Measurements from ENCODE around the gene CD8B.

DNA sequence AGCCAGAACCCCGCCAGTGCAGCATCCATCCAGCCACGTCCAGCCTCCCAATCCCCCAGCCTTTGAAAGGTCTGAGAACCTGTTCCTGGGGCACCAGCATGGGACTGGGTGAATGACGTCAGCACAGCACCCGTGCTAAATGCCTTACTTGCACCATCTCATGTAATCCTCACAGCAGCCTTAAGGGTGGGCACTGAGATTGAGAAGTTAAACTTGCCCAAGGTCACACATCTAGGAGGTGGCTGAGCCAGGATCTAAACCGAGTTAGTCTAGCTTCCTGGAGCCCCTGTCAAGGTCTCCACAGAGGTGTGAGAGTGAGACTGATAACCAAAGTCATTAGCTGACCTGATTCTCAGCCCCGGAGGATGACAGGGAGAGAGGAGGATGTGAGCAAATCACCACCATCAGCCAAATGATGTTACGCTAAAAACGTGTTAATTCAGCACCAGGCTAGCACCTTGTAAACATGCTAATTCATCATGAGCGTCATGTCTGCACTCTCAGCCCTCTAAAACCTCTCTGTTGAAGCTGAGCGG is 75.6 kb downstream of the CD8B start:
- TF ChIP-seq CTCF (IDR thresholded peaks at IDR 0.05) (no peak), POLR2A (IDR thresholded peaks at IDR 0.05) (no peak)

All from esophagus squamous epithelium (tissue), 4 donors.